COLO829 (cell line): Measurements from ENCODE around the gene ZNF772.

Source experiments
- DNase-seq: peaks from one replicate; pipeline ENCODE4 v3.0.0; 2012; ENCODE audit warnings: low spot score

The ZNF772 gene

GRCh38 chr19:57435062-57435978 lies 42.0 kb downstream of the ZNF772 start, which contains the start of gene ZNF749:
TSS of gene ZNF749 (plus strand) at chr19:57435325. CDS start at chr19:57435579, 254 bp downstream.
- peak; percentile 97 for DNase-seq

DNA sequence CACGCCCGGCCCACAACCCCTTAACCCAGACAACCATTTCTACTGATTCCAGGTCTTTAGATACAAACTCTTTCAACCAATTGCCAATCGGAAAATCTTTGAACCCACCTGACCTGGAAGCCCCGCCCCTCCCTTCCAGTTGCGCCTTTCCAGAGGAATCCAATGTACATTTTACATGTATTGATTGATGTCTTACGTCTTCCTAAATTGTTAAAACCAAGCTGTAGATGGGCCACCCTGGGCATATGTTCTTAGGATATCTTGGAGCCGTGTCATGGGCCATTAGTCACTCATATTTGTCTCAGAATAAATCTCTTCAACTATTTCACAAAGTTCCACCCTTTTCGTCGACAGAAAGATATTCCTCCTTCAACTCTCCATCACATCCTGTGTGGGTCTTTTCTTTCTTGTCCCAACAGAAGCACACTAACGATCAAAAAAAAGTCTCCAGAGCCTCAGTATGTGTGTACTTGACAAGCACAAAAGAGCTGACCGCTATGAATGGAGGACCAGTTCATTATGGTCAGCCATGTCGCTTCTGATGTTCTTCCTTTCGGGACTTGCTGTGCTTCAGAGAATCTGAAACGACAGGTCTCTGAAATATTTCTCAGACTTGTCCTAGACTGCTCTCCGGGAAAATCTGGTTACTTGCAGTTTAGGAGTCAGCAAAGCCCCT lies 42.8 kb downstream of the ZNF772 start:
- DNase-seq: no peak

DNA sequence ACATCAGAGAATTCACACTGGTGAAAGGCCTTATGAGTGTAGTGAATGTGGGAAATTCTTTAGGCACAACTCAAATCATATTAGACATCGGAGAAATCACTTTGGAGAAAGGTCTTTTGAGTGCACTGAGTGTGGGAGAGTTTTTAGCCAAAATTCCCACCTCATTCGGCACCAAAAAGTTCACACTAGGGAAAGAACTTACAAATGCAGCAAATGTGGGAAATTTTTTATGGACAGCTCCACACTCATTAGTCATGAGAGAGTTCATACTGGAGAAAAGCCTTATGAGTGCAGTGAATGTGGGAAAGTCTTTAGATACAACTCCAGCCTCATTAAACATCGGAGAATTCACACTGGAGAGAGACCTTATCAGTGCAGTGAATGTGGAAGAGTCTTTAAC lies 56.3 kb downstream of the ZNF772 start:
- no peak for DNase-seq

DNA sequence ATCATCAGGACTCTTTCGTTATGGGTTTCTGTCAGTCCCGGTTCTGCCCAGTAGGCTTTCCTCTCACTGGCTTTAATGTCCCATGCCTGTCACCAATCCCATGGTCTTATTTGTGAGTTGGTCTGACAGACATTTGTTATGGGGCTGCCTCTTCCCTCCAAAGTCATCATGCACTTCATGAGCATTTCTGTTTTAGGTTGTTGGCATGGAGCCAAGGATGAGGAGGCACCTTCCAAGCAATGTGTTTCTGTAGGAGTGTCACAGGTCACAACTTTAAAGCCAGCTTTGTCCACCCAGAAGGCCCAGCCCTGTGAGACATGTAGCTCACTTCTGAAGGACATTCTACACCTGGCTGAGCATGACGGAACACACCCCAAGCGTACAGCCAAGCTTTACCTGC lies 57.9 kb downstream of the ZNF772 start:
- no peak for DNase-seq
